Esophagus squamous epithelium (tissue), 4 donors: ENCODE measurements around the gene CTSH.

ENCODE experiments used
- POLR2A ChIP-seq, 4 donors: fragments of 450-650 bp; IDR thresholded peaks; one replicate each; pipeline ENCODE4 v1.6.1; 2017; ENCODE audit warnings: antibody characterized with exemption in 4 of 4, mild to moderate bottlenecking in 4 of 4, moderate library complexity in 3 of 4
- TF ChIP-seq, protein P1 (sequence below), 6 experiments: fragments of 450-650 bp in 4 of 6; fragments of 200-600 bp in 2 of 6; sonication (generic) in 2 of 6; IDR thresholded peaks; one replicate each; pipeline ENCODE4 v1.5.1; 2016 to 2019; ENCODE audit warnings: antibody characterized with exemption in 6 of 6, mild to moderate bottlenecking in 4 of 6, moderate library complexity in 4 of 6

DNA sequence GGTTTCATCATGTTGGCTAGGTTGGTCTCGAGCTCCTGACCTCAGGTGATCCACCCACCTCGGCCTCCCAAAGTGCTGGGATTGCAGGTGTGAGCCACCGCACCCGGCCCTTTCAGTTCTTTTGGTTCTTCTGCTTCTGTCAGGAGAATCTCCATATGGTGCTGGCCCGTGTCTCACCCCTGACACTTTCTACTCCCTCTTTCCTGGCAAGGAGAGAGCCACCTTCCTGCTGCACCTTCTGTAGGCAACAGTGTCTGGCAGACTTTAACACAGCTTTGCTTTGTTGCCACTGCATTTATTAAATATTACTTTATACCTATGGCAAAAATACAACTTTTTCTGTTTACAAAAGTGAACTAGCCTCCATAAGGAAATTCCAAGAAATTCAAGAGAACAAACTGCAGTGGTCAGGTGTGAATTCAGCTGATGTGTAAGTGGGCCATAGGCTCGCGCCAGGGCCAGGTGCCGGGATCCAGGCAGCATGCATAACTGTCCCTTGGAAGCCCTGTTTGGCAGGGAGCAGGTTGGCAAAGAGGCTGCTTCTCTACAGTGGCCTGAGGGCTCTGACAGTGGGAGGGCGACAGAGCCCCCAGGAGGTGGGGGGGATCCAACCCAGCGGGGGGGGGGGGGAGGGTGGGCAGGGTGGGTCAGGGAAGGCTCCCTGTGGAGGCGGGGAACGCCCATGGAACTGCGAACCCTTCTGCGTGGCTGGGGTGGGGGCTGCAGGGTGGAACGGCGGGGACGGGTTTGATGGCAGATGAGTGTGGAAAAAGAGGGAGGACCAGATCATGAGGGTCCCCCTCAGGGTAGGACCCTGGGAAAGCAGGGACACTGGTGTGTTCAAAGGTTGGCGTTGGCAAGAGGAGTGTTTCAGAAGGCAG lies 21.1 kb downstream of the CTSH start:
- TF ChIP-seq, protein P1, sequence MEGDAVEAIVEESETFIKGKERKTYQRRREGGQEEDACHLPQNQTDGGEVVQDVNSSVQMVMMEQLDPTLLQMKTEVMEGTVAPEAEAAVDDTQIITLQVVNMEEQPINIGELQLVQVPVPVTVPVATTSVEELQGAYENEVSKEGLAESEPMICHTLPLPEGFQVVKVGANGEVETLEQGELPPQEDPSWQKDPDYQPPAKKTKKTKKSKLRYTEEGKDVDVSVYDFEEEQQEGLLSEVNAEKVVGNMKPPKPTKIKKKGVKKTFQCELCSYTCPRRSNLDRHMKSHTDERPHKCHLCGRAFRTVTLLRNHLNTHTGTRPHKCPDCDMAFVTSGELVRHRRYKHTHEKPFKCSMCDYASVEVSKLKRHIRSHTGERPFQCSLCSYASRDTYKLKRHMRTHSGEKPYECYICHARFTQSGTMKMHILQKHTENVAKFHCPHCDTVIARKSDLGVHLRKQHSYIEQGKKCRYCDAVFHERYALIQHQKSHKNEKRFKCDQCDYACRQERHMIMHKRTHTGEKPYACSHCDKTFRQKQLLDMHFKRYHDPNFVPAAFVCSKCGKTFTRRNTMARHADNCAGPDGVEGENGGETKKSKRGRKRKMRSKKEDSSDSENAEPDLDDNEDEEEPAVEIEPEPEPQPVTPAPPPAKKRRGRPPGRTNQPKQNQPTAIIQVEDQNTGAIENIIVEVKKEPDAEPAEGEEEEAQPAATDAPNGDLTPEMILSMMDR (IDR thresholded peaks at IDR 0.05): no peak
- no peak for TF ChIP-seq POLR2A (IDR thresholded peaks at IDR 0.05)
